HL-60 (cell line): ENCODE data around the gene FAM120A.

Source experiments
- DNase-seq, 2 experiments: peaks; one replicate each; pipeline ENCODE4 v3.0.0-alpha.2; 2010 to 2020; ENCODE audit warnings: low read depth in 1 of 2, low spot score in 1 of 2
- H3K27ac ChIP-seq: fragments of 250-450 bp; sonication (Bioruptor Pico); replicated peaks from 2 replicates; pipeline ENCODE4 v1.5.1; 2020; ENCODE audit warnings: mild to moderate bottlenecking, moderate library complexity
- H3K27me3 ChIP-seq: fragments of 250-450 bp; sonication (Bioruptor Pico); 2 replicates; pipeline ENCODE4 v1.5.1; 2021; ENCODE audit warnings: mild to moderate bottlenecking, moderate library complexity; ENCODE audit not compliant: insufficient read depth, poor library complexity, severe bottlenecking
- H3K4me3 ChIP-seq: replicated peaks from 2 replicates; pipeline ENCODE4 v1.5.1; 2011; ENCODE audit warnings: mild to moderate bottlenecking, control low read depth, low read length; ENCODE audit not compliant: insufficient read depth
- CTCF ChIP-seq: IDR thresholded peaks from one replicate; pipeline ENCODE4 v1.5.1; 2011; ENCODE audit warnings: low read length, control low read depth, inconsistent platforms; ENCODE audit not compliant: insufficient read depth
- GABPA ChIP-seq: IDR thresholded peaks from 2 replicates; pipeline ENCODE4 v1.6.1; 2012; ENCODE audit warnings: low read depth
- POLR2AphosphoS5 ChIP-seq: IDR thresholded peaks from 2 replicates; pipeline ENCODE4 v1.6.1; 2012; ENCODE audit warnings: low read depth
- REST ChIP-seq: IDR thresholded peaks from 2 replicates; pipeline ENCODE4 v1.6.1; 2012; ENCODE audit warnings: low read depth; ENCODE audit not compliant: insufficient replicate concordance
- SPI1 ChIP-seq: IDR thresholded peaks from 2 replicates; pipeline ENCODE4 v1.6.1; 2012; ENCODE audit warnings: low read depth, mild to moderate bottlenecking, borderline replicate concordance

Gene FAM120A

GRCh38 chr9:93603011-93603410, 151.5 kb downstream of the FAM120A start:
- Histone ChIP-seq H3K4me3 (no peak overlapping the region), H3K27ac (no peak overlapping the region), H3K27me3 (no peaks in the 10 kb centered on the region)
- TF ChIP-seq CTCF (no peak), SPI1 (no peak), REST (no peak), GABPA (no peak), POLR2AphosphoS5 (no peak)
- DNase-seq, result no peak

GRCh38 chr9:93603906-93604326, 152.4 kb downstream of the FAM120A start:
- no peak overlapping the region for H3K27ac ChIP-seq
- H3K27me3 ChIP-seq, result no peaks in the 10 kb centered on the region
- no peak for DNase-seq
- no peak overlapping the region for H3K4me3 ChIP-seq
- TF ChIP-seq REST, result no peak
- TF ChIP-seq CTCF, result no peak
- TF ChIP-seq POLR2AphosphoS5, result no peak

- H3K4me3 ChIP-seq, result no peak overlapping the region
- no peaks in the 10 kb centered on the region for H3K27me3 ChIP-seq
- TF ChIP-seq POLR2AphosphoS5 (no peak), CTCF (no peak)
- no peak for DNase-seq
- H3K27ac ChIP-seq, result no peak overlapping the region
Observed at GRCh38 chr9:93606187-93606586, 154.7 kb downstream of the FAM120A start.

- TF ChIP-seq SPI1 (no peak), CTCF (no peak), POLR2AphosphoS5 (no peak), GABPA (no peak), REST (no peak)
- H3K4me3 ChIP-seq, result no peak overlapping the region
Observed at GRCh38 chr9:93610206-93610605, 158.7 kb downstream of the FAM120A start.

More at GRCh38 chr9:93610206-93610605, 158.7 kb downstream of the FAM120A start:
- no peak overlapping the region for H3K27ac ChIP-seq
- no peak for DNase-seq
- no peaks in the 10 kb centered on the region for H3K27me3 ChIP-seq
